T-helper 1 cell (primary cell): ENCODE data around the gene KRTAP10-5.
"Not testable (repeated sequence)": the region's sequence is repeated elsewhere in the genome, so short reads cannot be mapped to it uniquely, and the experiment has no call there.

Experiments
- DNase-seq, 5 donors: peaks; one replicate each; pipeline ENCODE4 v3.0.0-alpha.2; 2012 to 2020
- total RNA-seq, 4 donors: gene quantifications; one replicate each; lab custom pipeline; 2026; lab: John Stamatoyannopoulos, UW

KRTAP10-5 gene, protein sequence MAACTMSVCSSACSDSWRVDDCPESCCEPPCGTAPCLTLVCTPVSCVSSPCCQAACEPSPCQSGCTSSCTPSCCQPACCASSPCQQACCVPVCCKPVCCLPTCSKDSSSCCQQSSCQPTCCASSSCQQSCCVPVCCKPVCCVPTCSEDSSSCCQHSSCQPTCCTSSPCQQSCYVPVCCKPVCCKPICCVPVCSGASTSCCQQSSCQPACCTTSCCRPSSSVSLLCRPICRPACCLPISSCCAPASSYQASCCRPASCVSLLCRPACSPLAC
- 0 reads per million in 4 donors for total RNA-seq

DNA sequence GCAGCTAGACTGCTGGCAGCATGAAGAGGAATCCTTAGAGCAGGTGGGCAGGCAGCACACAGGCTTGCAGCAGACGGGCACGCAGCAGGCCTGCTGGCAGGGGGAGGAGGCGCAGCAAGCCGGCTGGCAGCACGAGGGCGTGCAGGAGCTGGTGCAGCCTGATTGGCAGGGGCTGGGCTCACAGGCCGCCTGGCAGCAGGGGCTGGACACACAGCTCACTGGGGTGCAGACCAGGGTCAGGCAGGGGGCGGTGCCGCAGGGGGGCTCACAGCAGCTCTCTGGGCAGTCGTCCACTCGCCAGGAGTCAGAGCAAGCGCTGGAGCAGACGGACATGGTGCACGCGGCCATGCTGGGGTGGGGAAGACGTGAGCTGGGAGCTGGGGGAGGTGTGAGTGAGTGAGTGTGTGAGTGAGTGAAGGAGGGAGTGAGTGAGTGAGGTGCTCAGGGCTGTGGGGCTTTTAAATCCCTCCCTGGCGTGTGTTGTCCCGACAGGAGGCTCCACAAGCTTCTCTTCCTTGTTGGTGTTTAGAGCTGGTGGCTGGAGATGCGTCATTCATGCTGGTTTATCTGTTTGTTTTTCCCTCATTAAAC, at the start of gene KRTAP10-5:
KRTAP10-5 (minus strand) TSS at position 374 of the 591 bp plus-strand sequence; CDS start at position 348, 26 bp downstream.
- DNase-seq: not testable (repeated sequence)

DNA sequence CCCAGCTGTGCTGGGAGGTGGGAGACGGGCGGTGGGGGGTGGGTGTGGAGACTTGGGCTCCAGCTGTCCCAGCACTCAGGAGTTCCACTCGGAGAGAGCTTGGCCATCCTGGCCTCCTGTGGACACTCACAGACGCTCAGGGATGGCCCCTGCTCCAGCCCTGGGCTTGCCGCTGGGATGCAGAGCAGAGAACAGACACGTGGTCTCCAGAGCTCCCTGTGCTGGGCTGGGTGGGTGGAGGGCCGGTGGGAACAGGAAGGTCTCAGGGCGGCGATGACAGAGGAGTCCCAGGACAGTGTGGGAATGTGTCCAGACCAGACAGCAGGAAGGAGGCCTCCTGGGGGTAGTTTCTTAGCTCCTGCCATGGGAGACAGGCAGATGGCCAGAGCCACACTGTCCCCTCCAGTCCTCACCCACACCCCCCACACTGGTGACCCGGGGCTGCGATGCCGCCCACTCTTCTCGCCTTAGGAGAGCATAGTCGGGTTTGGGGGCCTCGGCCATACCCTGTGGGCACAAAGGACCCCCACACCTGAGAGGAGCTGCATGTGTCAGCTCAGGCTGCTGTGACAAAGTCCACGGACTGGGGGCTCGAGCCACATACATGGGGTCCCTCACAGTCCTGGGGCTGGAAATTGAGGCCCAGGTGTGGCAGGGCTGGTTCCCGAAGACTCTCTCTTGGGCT, 48.4 kb upstream of the KRTAP10-5 start:
- DNase-seq: no peak

DNA sequence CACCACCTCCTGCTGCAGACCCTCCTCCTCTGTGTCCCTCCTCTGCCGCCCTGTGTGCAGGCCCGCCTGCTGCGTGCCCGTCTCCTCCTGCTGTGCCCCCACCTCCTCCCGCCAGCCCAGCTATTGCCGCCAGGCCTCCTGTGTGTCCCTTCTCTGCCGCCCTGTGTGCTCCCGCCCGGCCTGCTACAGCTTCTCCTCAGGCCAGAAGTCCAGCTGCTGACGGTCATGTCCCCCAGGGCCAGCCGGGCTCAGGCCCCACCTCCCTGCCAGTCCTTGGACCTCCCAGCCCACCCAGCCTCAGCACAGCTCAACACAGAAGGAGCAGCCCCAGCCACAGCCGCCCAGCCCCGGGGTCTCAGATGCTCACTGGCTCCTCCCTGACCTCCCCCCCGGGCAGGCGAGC, 47.4 kb upstream of the KRTAP10-5 start:
- not testable (repeated sequence) for DNase-seq

DNA sequence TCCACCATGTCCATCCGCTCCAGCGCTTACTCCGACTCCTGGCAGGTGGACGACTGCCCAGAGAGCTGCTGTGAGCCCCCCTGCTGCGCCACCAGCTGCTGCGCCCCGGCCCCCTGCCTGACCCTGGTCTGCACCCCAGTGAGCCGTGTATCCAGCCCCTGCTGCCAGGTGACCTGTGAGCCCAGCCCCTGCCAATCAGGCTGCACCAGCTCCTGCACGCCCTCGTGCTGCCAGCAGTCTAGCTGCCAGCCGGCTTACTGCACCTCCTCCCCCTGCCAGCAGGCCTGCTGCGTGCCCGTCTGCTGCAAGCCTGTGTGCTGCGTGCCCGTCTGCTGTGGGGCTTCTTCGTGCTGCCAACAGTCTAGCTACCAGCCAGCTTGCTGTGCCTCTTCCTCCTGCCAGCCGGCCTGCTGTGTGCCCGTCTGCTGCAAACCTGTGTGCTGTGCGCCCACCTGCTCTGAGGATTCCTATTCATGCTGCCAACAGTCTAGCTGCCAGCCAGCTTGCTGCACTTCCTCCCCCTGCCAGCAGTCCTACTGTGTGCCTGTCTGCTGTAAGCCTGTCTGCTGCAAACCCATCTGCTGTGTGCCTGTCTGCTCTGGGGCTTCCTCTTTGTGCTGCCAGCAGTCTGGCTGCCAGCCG, 46.9 kb upstream of the KRTAP10-5 start:
- DNase-seq: not testable (repeated sequence)

DNA sequence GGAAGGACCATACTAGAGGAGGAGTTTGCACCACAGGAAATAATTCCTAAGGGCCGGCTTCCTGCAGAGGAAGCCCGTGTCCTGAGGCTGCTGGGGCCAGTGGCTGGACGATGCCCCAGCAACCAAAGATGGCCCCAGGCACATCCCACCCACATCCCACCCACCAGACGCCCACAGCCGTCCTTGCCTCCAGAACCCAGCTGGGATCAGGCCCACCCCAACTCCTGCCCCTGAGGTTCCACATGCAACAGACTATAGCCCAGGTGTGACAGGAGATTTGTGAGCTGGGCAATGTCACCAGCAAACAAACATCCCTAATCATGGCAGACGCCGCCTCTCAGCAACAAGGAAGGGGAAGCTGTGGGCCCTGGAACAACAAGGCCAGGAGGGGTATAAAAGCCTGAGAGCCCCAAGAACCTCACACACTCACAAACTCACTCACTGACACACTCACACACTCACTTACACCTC, 46.3 kb upstream of the KRTAP10-5 start, which contains the start of gene KRTAP10-9:
KRTAP10-9 (plus strand) TSS at position 421 of the 471 bp plus-strand sequence. CDS start 79 bp downstream, outside the sequence.
- DNase-seq: no peak

DNA sequence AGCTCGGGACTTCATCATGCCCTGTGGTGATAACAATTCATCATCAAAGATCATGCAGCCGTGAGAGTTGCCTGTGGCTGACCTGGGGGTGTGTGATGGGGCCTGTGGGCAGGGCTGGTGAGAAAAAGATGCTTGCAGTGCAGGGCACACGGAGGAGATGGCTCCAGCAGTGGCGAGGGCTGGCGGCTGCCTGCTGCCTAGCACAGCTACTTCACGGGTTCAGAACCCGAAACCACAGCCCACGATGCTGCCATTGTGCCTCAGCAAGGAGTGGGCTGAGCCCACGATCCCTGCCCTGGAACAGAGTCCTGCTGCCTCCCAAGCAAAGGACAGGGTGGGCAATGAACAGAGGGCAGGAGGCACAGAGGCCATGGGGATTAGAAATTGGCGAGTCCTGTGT, 45.9 kb upstream of the KRTAP10-5 start:
- no peak for DNase-seq

DNA sequence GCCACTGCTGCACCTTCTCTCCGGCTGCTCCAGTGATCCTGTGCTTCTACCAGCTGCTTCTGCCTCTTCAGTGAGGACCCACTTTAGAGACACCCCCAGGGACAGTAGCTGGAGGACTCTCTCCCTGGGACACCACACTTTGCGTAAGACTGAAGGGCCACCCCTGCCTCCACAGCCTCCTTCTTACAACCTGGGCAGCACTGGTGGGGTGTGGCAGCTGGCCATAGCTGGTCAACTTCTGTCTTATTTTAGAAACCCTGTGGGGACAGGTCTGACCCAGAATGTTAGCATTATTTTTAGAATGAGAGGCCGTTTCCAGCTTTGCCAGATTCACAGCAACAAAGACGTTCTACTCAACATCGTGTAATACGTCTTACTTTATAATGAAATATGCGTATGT, 45.4 kb upstream of the KRTAP10-5 start:
- no peak for DNase-seq

DNA sequence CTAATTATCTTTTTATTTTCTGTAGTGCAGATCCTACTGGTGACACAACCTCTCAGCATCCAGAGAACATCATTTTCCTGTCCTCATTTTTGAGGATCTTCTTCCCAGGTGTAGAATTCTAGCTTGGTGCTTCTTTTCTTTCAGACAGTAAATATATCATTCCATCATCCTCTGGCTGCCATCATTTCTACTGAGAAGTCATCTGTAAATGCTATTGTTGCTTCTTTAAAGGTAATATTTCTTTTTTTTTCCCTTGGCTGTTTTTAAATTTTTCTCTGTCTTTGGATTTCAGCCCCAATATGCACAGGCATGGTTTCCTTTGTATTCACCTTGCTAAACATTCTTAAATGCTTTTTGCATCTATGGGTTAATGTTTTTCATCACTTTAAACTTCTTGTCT, 43.2 kb upstream of the KRTAP10-5 start:
- no peak for DNase-seq

DNA sequence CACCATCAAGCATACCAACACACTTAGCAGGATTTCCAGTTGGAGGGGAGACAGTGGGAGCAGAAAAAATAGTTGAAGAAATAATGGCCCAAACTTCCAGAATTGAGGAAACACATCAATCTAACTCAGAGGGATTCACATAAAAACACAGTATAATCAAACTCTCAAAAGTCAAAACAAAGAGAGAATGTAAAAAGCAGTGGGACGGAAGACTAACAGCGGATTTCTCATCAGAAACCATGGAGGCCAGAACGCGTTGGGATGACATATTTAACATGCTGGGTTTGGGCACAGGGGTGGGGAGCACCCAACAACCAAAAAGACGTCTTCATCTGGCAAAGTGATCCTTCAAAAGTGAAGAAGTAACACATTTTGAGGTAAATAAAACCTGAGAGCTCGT, 39.5 kb upstream of the KRTAP10-5 start:
- no peak for DNase-seq

DNA sequence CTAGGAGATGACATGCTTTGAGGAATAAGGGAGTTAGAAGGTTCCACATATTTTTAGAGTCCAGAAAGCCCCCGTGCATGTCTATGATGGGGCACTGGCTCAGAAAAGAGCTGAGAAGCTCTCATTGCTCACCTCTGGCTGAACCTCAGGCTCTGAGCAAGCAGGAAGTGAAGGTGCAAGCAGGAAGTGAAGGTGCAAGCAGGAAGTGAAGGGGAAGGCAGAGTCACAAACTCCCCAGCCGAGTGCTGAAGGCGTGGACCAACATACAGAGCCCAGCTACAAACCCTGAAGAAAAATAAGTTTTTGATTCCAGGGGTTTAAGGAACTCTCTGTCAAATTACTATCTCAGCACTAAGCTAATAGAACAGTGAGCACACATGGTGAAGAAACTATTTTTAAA, 38.5 kb upstream of the KRTAP10-5 start:
- peak in 4 of 5 donors; percentile 32 to 79 (median 52) for DNase-seq

DNA sequence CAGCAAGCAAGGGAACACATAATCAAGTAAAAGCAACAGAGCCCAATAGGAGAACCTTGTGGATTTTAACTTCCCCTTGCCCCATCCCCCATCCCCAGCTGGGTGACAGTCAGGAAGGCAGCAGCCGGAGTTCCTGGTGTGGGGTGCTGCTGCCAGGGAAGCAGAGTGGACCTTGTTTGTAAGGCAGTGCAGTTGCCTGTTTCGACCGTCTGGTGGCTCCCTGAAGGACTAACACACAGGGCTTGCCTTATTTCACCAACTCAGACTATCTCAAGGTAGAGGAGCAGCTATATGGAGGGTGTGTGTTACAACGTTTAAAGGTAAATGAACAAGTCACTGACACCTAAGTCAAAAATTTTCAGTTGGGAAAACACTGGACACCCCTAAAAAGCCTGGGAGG, 38.1 kb upstream of the KRTAP10-5 start:
- peak in 1 of 5 donors; percentile 30 for DNase-seq

DNA sequence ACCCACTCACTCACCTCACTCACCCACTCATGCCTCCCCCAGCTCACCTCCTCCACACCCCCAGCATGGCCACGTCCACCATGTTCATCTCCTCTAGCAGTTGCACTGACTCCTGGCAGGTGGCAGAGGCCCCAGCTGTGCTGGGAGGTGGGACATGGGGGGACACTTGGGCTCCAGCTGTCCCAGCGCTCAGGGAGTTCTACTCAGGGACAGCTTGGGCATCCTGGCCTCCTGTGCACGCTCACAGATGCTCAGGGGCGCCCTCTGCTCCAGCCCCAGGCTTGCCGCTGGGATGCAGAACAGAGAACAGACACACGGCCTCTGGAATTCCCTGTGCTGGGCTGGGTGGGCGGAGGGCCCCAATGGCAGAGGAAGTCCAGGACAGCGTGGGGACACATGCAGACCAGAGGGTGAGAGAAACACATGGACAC, 36.7 kb upstream of the KRTAP10-5 start:
- DNase-seq: no peak

DNA sequence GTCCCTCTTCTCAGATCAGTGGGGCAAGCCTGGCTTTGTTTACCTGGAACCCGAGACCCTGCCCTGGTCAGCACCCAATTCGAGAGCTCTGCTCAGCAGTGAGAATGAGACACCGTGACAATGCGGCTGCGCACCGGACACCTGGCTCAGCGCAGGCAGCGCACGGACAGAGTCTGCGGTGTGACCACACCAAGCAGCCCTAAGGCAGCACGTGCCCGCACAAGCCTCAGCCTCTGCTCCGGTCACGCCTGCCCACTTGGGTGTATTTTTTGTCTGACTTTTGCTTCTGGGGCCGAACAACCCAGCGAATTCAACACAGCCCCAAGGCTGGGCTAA, 36.2 kb upstream of the KRTAP10-5 start:
- no peak for DNase-seq

DNA sequence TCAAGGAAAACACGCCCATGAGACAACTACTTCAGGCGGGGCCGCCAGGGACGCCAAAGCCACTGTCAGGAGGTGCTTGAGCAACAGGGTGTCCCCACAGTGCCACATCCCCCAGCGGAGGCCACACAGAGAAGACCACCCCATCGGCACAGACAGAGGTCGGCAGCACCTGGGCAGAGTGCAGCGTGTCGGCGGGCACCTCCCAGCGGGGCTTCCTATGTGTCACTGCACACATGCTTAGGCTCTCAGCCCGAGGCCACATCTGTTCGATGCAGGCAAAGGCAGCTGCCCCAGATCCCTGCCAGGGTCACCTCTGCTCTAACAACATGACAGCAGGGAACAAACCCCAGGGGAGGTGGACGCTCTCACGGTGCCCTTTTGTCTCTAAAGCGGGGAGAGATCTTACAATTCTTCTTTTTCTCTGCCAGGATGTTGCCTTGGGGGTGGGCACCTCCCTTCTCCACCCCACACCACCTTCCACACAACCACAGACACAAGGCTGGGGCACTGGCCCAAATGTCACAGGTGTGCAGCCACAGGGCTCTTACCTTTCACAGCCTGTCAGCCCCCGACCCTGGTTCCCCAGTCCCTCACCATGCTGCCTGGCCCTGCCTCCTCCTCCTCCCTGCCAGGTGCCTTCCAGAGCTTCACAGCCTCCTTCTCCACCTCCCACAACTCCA, 35.6 kb upstream of the KRTAP10-5 start:
- no peak for DNase-seq

DNA sequence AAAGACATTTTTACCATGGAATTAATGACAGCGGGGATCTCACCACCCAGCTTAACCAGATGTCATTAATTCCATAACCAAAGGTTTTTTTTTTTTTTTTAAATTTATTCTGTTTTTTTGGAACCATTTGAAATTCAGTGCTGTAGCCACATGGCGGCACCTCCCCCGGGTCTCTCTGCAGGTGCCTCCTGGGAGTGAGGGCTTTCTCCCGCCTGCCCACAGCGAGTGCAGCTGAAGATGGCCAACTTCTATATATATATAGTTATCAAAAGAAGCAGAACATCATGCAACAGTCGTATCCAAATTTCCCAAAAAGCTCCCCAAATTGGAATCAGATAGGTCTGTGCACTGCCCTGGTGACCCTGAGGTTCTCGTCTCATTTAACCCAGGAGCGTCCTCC, 35.1 kb upstream of the KRTAP10-5 start:
- no peak for DNase-seq

DNA sequence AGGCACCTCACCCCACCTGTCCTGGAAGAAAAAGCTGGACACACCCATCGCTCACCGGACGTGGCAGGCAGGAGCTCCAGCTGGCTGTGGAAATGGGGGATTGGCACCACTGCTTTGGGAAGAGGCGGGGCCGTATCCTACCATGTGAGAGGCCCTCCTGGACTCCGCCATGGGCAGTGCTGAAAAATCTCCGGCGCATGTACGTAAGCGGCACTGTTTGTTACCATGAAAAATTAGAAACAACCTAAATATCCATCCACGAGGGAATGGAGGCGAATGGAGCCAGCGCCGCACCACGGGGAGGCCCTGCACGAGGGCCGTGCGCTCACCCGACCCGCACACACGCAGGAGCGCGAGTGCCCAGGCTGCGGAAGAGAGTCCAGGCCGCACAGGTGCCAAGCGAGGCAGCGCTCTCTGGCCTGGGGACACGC, 34.6 kb upstream of the KRTAP10-5 start:
- no peak for DNase-seq

DNA sequence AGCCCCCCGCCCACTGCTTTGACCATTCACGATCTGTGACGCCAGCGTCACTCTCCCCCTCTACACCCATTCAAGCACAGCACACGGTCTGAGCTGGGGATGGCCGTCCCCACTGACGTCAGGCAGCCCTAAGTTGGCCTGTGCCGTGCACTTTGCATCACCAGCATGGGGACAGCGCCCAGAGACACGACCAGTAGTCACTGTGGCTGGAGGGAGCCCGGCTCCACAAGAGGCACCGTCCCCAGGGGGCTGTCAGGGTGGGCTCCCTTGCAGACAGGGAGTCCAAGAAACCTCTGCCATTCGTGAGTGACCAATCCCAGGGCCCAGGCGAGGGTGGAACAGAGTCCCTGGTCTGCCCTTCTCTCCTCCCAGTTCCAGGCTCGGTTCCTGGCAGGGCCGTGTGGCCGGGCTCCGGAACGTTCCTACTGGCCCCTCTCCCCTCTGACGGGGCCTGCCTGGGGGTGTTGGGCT, 33.8 kb upstream of the KRTAP10-5 start:
- no peak for DNase-seq

DNA sequence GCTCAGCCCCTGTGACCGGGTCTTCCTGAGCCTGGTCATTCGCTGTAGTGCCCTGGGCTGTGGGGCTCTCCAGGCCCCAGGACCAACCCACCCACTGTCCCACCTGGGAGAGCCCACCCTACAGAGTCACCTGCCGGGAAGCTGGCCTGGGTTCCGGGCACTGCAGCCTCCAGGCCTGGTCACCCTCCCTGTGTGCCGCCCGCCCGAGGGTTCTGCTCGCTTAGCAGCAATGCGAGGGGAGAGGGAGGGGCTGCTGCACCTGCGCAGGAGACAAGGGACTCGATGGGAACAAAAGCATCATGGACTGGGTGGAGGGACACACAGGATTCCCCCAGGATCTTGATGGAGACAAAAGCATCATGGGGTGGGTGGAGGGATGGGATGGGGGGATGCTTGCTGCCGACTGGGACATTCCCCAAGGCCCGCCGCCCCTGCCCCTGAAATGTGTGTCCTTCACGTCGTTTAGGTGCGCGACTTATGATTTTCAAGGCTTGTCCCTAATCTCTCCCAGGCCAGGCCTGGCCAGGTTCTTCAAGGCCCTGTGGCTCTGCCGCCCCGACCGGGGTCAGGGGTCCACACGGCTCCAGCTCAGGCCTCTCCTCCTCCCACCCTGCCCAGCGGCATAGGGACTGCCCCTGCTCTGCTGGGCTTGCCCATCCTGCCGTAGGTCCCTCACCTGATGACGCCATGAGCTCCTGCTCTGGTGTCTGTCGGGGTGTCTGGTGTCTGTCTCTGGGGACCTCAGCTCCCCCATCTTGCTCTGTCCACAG, 33.2 kb upstream of the KRTAP10-5 start:
- DNase-seq: no peak

DNA sequence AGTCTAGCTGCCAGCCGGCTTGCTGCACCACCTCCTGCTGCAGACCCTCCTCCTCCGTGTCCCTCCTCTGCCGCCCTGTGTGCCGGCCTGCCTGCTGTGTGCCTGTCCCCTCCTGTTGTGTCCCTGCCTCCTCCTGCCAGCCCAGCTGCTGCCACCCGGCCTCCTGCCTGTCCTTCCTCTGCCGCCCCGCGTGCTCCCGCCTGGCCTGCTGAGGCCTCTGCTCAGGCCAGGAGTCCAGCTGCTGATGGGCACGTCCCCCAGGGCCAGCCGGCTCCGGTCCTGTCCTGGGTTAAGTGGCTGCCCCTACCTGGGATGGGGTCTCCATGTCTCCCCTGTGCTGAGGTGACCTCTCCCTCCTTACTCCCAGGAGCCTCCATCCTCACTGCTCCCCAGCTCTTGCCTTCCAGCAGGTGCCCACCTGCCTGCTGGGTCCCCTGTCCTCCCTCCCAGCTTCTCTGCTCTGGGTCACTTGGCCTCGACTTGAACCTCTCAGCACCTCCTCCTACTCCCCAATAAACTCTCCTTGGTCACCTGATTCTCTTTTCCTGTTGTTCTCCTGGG, 32.3 kb upstream of the KRTAP10-5 start:
- DNase-seq: no peak

DNA sequence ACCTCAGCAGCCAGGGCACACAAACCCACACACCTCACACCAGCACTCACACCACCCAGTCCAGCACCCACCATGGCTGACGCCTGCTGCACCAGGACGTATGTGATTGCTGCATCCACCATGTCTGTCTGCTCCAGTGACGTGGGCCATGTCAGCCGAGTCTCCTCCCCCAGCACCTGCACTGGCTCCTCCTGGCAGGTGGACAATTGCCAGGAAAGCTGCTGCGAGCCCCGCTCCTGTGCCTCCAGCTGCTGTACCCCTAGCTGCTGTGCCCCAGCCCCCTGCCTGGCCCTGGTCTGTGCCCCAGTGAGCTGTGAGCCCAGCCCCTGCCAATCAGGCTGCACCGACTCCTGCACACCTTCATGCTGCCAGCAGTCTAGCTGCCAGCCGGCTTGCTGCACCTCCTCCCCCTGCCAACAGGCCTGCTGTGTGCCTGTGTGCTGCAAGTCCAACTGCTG, 31.7 kb upstream of the KRTAP10-5 start, which contains the start of gene KRTAP10-8:
KRTAP10-8 (plus strand) TSS at position 51 of the 458 bp plus-strand sequence; CDS start at position 73, 22 bp downstream.
- DNase-seq: no peak

DNA sequence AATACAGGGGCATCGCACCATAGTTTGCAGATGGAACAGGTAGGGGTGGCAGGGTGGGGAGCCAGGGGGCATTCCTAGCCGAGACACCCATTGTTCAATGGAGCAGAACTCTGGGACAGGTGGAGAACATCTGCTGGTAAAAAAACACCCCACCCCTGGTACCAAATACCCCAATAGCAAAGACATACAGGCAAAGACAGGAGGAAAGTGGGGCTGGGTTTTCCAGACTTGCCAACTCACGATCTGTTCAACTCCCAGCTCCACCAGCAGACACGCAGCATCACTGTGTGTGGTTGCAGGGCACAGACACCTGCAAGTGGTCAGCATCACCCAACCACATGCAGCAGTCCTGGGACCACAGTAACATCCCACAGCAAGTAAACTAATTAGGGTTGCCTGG, 31.1 kb upstream of the KRTAP10-5 start:
- no peak for DNase-seq
